Fibroblast of skin of back (primary cell): Measurements from ENCODE around the gene SLC37A4. TPM values are rescaled to one million over a fixed set of nuclear protein-coding genes. Genes with fewer than 3 reads are reported as not detected.
"Not testable (repeated sequence)": the region's sequence is repeated elsewhere in the genome, so short reads cannot be mapped to it uniquely, and the experiment has no call there.

Experiments
- DNase-seq: peaks from one replicate; pipeline ENCODE4 v3.0.0-alpha.2; 2013
- polyA plus RNA-seq, 2 experiments: library from polyadenylated mRNA; unstranded; fragments of 120-200 nt; gene quantifications; one replicate each; pipeline ENCODE4 v1.2.1, GENCODE V29; 2013; ENCODE audit not compliant: insufficient read length in 2 of 2

Gene SLC37A4
- polyA plus RNA-seq (2013, experiment 1 of 2; ENCODE audit: insufficient read length): 12.6 TPM
- 7.0 TPM for polyA plus RNA-seq (2013, experiment 2 of 2; ENCODE audit: insufficient read length)

- DNase-seq: peak; percentile 97
Observed at GRCh38 chr11:119030329-119031047, at the start of gene SLC37A4. Gene SLC37A4 (minus strand): TSS chr11:119030877.

GRCh38 chr11:119078675-119079420 is 48.2 kb upstream of the SLC37A4 start:
- no peak for DNase-seq

- DNase-seq: no peak
Observed at GRCh38 chr11:119077839-119078238, 47.2 kb upstream of the SLC37A4 start.

- peak; percentile 96 for DNase-seq
Observed at GRCh38 chr11:119067371-119068222, 36.9 kb upstream of the SLC37A4 start, which contains the start of gene VPS11. Gene VPS11 (plus strand): TSS chr11:119067818. CDS start chr11:119067824, 6 bp downstream.

- peak; percentile 41 for DNase-seq
Observed at GRCh38 chr11:119065369-119065768, 34.7 kb upstream of the SLC37A4 start.

GRCh38 chr11:119062779-119063178 is 32.1 kb upstream of the SLC37A4 start:
- peak; percentile 37 for DNase-seq

- DNase-seq: no peak
Observed at GRCh38 chr11:119061256-119061655, 30.6 kb upstream of the SLC37A4 start.

- not testable (repeated sequence) for DNase-seq
Observed at GRCh38 chr11:119059128-119059527, 28.5 kb upstream of the SLC37A4 start.

GRCh38 chr11:119057000-119057769 is 26.5 kb upstream of the SLC37A4 start, which contains the start of gene HYOU1:
Gene HYOU1 (minus strand): TSS chr11:119057205. CDS start chr11:119056160, 1,045 bp downstream.
- DNase-seq: peak; percentile 97

- no peak for DNase-seq
Observed at GRCh38 chr11:119056421-119056999, 25.8 kb upstream of the SLC37A4 start.

- DNase-seq: peak; percentile 47
Observed at GRCh38 chr11:119055901-119056300, 25.2 kb upstream of the SLC37A4 start.

GRCh38 chr11:119054418-119054817 is 23.7 kb upstream of the SLC37A4 start:
- DNase-seq: no peak

- no peak for DNase-seq
Observed at GRCh38 chr11:119052163-119052814, 21.6 kb upstream of the SLC37A4 start.

- DNase-seq: no peak
Observed at GRCh38 chr11:119051440-119052162, 20.9 kb upstream of the SLC37A4 start.

- no peak for DNase-seq
Observed at GRCh38 chr11:119049081-119049480, 18.4 kb upstream of the SLC37A4 start.

- no peak for DNase-seq
Observed at GRCh38 chr11:119048644-119049043, 18.0 kb upstream of the SLC37A4 start.

GRCh38 chr11:119047205-119047604 is 16.5 kb upstream of the SLC37A4 start:
- no peak for DNase-seq

GRCh38 chr11:119046489-119046888 is 15.8 kb upstream of the SLC37A4 start:
- no peak for DNase-seq

- DNase-seq: no peak
Observed at GRCh38 chr11:119044708-119045107, 14.0 kb upstream of the SLC37A4 start.

- no peak for DNase-seq
Observed at GRCh38 chr11:119042927-119043326, 12.2 kb upstream of the SLC37A4 start.
